CD4-positive, alpha-beta T cell (primary cell): ENCODE measurements around the gene PLA2R1. TPM values are rescaled to one million over a fixed set of nuclear protein-coding genes. Genes with fewer than 3 reads are reported as not detected.

Experiments
- ATAC-seq: fragments of 200-7000 bp; cut with Tn5 transposase; one replicate; pipeline ENCODE4 v1.10.0; 2022; ENCODE audit warnings: mild to moderate bottlenecking; ENCODE audit not compliant: poor library complexity
- CTCF ChIA-PET: fragments of 350-600 bp; sonication (Branson Sonifier 250); formaldehyde crosslinking; loops from one replicate; lab custom pipeline; 2021; ENCODE audit warnings: antibody characterized with exemption, inconsistent platforms; lab: Charles Lee
- POLR2A ChIA-PET: fragments of 350-600 bp; sonication (Branson Sonifier 250); formaldehyde crosslinking; loops from one replicate; lab custom pipeline; 2021; ENCODE audit warnings: antibody characterized with exemption, inconsistent platforms; lab: Charles Lee
- DNase-seq, 14 experiments: peaks; one replicate each; pipeline ENCODE4 v3.0.0-alpha.2; 2013 to 2020; ENCODE audit warnings: mixed read lengths in 2 of 14
- H3K27ac ChIP-seq, 2 donors: one replicate each; pipeline versions ENCODE4 v1.5.1 to v1.7.0; 2013; ENCODE audit warnings: low read length in 2 of 2, low read depth in 1 of 2, mild to moderate bottlenecking in 1 of 2
- H3K27me3 ChIP-seq, 2 experiments: 1 replicate in 1 of 2; 2 replicates in 1 of 2; pipeline versions ENCODE4 v1.6.1 to v1.7.0; 2013; ENCODE audit warnings: low read length in 2 of 2, control low read depth in 1 of 2, mild to moderate bottlenecking in 1 of 2, moderate library complexity in 1 of 2; ENCODE audit not compliant: insufficient read depth in 2 of 2, control insufficient read depth in 1 of 2
- H3K36me3 ChIP-seq: one replicate; pipeline ENCODE4 v1.6.1; 2013; ENCODE audit warnings: low read length, control low read depth; ENCODE audit not compliant: insufficient read depth
- H3K4me1 ChIP-seq: one replicate; pipeline ENCODE4 v1.6.1; 2013; ENCODE audit warnings: low read length, control low read depth; ENCODE audit not compliant: insufficient read depth
- H3K4me3 ChIP-seq: one replicate; pipeline ENCODE4 v1.5.1; 2013; ENCODE audit warnings: mild to moderate bottlenecking, low read length, moderate library complexity
- H3K9me3 ChIP-seq, 2 experiments: 1 replicate in 1 of 2; 2 replicates in 1 of 2; pipeline versions ENCODE4 v1.6.1 to v1.7.0; 2013; ENCODE audit warnings: low read length in 2 of 2, mild to moderate bottlenecking in 2 of 2, control low read depth in 1 of 2, moderate library complexity in 1 of 2; ENCODE audit not compliant: control insufficient read depth in 1 of 2, insufficient read depth in 1 of 2
- H3K27ac Mint-ChIP-seq: one replicate; pipeline ENCODE4 v1.8.0; 2020; ENCODE audit warnings: mixed read lengths
- H3K27me3 Mint-ChIP-seq: one replicate; pipeline ENCODE4 v1.8.0; 2021; ENCODE audit warnings: mixed read lengths
- H3K36me3 Mint-ChIP-seq: one replicate; pipeline ENCODE4 v1.8.0; 2021; ENCODE audit warnings: low read depth, mixed read lengths
- H3K4me1 Mint-ChIP-seq: one replicate; pipeline ENCODE4 v1.8.0; 2021; ENCODE audit warnings: low read depth, mixed read lengths
- H3K4me3 Mint-ChIP-seq: one replicate; pipeline ENCODE4 v1.8.0; 2020; ENCODE audit warnings: mild to moderate bottlenecking, mixed read lengths
- H3K9me3 Mint-ChIP-seq: one replicate; pipeline ENCODE4 v1.8.0; 2020; ENCODE audit warnings: mixed read lengths
- intact Hi-C, 2 experiments: fragments of 100-400 bp; cut with DNase I in 1 of 2; cut with micrococcal nuclease in 1 of 2; formaldehyde crosslinking; loops; one replicate each; pipeline versions ENCODE4 v1.15.1 to v1.9.0; 2023 to 2025; cut with DNase I, micrococcal nuclease
- total RNA-seq, 174 experiments: library from RNA in 2 of 174; stranded (reverse) in 2 of 174; gene quantifications; one replicate each; pipeline ENCODE4 v1.2.3 and lab custom pipeline; 2021 to 2026
- TF ChIP-seq, protein P1 (sequence below): fragments of 200-600 bp; IDR thresholded peaks from one replicate; pipeline ENCODE4 v1.8.0; 2022; ENCODE audit warnings: antibody characterized with exemption, mild to moderate bottlenecking

Gene PLA2R1
- total RNA-seq, 2 experiments from 2014 or later, result not detected

- H3K27ac ChIP-seq, result no peak overlapping the region
- no peaks in the 10 kb centered on the region for H3K27me3 Mint-ChIP-seq
- H3K36me3 Mint-ChIP-seq, result no peaks in the 10 kb centered on the region
- H3K4me1 Mint-ChIP-seq, result no peaks in the 10 kb centered on the region
- DNase-seq, result no peak
- no peaks in the 10 kb centered on the region for H3K4me1 ChIP-seq
- no peaks in the 10 kb centered on the region for H3K9me3 ChIP-seq
- no peaks in the 10 kb centered on the region for H3K36me3 ChIP-seq
- intact Hi-C loops, result no loop called here
- ATAC-seq, result no peak
- H3K27me3 ChIP-seq, result no peaks in the 10 kb centered on the region
- CTCF ChIA-PET, result no interaction called here
- POLR2A ChIA-PET, result no interaction called here
- no peak overlapping the region for H3K27ac Mint-ChIP-seq
- TF ChIP-seq, protein P1, sequence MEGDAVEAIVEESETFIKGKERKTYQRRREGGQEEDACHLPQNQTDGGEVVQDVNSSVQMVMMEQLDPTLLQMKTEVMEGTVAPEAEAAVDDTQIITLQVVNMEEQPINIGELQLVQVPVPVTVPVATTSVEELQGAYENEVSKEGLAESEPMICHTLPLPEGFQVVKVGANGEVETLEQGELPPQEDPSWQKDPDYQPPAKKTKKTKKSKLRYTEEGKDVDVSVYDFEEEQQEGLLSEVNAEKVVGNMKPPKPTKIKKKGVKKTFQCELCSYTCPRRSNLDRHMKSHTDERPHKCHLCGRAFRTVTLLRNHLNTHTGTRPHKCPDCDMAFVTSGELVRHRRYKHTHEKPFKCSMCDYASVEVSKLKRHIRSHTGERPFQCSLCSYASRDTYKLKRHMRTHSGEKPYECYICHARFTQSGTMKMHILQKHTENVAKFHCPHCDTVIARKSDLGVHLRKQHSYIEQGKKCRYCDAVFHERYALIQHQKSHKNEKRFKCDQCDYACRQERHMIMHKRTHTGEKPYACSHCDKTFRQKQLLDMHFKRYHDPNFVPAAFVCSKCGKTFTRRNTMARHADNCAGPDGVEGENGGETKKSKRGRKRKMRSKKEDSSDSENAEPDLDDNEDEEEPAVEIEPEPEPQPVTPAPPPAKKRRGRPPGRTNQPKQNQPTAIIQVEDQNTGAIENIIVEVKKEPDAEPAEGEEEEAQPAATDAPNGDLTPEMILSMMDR, result no peak
- no peaks in the 10 kb centered on the region for H3K9me3 Mint-ChIP-seq
- H3K4me3 ChIP-seq, result no peak overlapping the region
- H3K4me3 Mint-ChIP-seq, result no peak overlapping the region
Observed at GRCh38 chr2:159942146-159942545, 120.3 kb downstream of the PLA2R1 start.

DNA sequence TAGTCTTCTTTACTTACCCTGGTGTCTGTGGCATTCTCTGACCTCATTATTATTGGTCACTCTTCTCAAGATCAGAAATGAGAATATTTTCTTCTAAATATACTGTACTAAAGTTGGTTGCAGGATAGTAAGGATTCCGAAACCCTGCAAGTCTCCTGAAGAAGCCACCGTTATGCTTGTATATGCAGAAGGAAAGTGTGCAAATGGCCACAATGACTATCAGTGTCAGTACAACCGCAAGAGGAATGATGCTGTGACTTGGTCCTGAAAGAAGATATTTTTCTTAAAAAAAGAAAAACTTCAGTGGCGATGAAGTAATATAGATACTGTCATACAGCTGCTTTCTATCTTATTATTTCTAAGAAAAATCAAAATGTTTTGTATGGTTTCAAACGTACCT, 120.7 kb downstream of the PLA2R1 start:
- Histone ChIP-seq H3K9me3 (no peaks in the 10 kb centered on the region), H3K36me3 (no peaks in the 10 kb centered on the region), H3K4me3 (no peak overlapping the region), H3K27me3 (no peaks in the 10 kb centered on the region), H3K27ac (no peak overlapping the region), H3K4me1 (no peaks in the 10 kb centered on the region)
- ATAC-seq (no peak), DNase-seq (no peak)
- POLR2A ChIA-PET, result no interaction called here
- Mint-ChIP-seq H3K36me3 (no peaks in the 10 kb centered on the region), H3K4me3 (no peak overlapping the region), H3K4me1 (no peaks in the 10 kb centered on the region), H3K27me3 (no peaks in the 10 kb centered on the region), H3K27ac (no peak overlapping the region), H3K9me3 (no peaks in the 10 kb centered on the region)
- intact Hi-C loops, result no loop called here
- TF ChIP-seq, protein P1, result no peak
- CTCF ChIA-PET, result no interaction called here

DNA sequence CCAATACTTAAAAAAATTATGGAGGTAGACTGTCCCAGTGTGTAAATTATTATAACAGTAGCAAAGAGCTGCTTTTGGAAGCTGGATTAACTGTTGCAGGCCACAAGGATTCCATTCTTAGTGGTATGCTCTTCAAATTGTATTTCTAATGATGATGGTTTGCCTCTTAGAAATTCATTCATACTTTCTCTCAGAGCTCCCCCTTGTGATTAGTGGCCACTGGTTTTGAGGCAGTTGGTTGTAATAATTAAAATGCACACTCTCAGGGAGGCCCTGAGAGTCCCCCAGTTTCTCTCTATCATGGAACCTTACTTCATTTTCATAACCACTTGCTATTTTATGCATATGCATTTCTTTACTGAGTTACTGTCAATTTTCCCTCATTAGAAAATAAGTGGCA, 122.5 kb downstream of the PLA2R1 start:
- H3K27ac ChIP-seq, result no peak overlapping the region
- no peak overlapping the region for H3K27ac Mint-ChIP-seq
- POLR2A ChIA-PET, result no interaction called here
- CTCF ChIA-PET, result no interaction called here
- no peaks in the 10 kb centered on the region for H3K36me3 Mint-ChIP-seq
- no peaks in the 10 kb centered on the region for H3K9me3 Mint-ChIP-seq
- no peaks in the 10 kb centered on the region for H3K4me1 Mint-ChIP-seq
- no peak overlapping the region for H3K4me3 Mint-ChIP-seq
- ATAC-seq (no peak), DNase-seq (peak in 1 of 14 experiments; percentile 7)
- H3K9me3 ChIP-seq, result no peaks in the 10 kb centered on the region
- intact Hi-C loops, result no loop called here
- H3K36me3 ChIP-seq, result no peaks in the 10 kb centered on the region
- no peaks in the 10 kb centered on the region for H3K27me3 Mint-ChIP-seq
- H3K4me3 ChIP-seq, result no peak overlapping the region
- H3K4me1 ChIP-seq, result no peaks in the 10 kb centered on the region
- TF ChIP-seq, protein P1, result no peak
- no peaks in the 10 kb centered on the region for H3K27me3 ChIP-seq
